GM18520 (cell line): ENCODE measurements around the gene ZBTB7C.

Source experiments
- ATAC-seq: cut with Tn5 transposase; IDR thresholded peaks from one replicate; pipeline ENCODE4 v1.9.1; 2021; ENCODE audit not compliant: unreplicated experiment

The ZBTB7C gene

DNA sequence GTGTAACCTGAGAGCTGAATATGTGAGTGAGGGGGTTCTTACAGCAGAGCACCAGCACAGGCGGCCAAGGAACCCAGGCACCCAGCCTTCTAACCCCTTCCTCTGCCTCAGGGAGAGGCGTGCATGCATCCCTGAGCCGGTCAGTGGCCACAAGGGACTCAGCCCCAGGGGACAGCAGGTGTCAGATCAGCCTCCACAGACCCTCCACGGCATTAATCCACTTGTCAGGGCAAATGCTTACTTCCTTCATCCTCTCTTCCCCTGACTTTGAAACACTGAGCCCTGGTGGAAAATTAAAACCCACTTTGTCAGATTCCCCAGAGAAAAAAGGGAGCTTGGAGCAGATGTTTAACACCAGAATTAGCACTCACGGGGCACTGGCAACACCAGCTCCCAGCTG, 418.2 kb downstream of the ZBTB7C start:
- no peak for ATAC-seq

DNA sequence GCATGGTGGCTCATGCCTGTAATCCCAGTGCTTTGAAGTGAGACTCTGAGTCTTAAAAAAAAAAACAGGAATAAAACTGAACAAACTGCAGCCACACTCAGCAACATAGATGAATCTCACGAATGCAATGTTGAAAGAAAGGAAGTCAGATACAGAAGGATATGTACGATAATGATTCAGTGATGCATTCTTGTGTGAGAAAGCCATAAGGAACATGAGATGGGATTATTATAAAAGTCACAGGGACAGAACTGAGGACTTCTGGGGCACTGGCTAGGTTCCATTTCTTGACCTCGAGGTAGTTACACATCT, 421.8 kb downstream of the ZBTB7C start:
- ATAC-seq = no peak

DNA sequence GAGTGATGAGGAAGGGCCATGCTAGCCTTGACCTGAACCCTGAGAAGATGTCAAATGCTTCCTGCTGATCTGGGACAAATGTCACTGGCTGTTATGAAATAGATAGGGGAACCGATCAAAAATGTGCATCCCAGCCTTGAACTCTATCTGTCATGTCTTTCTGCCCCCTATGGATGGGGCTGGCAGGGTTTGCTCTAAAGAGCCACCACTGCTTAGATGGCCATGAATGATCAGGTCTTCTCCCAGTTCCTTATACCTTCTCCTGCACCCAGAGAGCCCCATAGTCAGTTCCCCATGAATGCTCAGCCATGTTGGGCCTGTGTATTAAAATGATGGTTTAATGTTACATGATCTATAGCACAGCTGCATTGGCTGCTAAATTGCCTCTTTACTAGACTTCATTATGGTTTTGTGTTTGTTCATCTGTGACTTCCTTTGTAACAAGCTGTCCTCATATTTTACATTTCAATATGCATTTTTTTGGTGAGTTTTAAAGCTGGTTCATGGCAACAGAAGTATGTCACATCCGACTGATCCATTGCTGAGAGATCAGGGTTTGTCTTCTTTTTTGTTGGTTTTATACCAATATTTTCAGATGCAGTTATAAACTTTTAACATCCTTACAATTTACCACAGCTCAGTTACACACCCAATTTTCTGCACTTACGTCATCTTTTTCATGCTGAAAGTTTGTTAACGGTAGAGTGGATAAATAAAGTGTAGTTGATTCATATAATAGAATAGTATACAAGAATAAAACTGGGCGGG, 422.4 kb downstream of the ZBTB7C start:
- no peak for ATAC-seq

DNA sequence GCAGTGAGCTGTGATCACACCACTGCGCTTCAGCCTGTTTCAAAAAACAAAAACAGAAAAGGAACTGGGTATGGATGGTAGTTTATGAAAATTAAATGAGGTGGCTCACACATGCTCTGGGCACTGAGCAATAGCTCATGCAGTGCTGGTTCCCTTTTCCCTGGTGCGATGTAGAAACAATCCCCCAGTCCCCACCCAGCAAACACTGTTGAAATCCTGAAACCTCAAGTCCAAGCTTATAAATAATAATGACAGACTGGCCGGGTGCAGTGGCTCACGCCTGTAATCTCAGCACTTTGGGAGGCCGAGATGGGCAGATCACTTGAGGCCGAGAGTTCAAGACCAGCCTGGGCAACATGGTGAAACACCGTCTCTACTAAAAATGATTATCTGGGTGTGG, 423.3 kb downstream of the ZBTB7C start:
- no peak for ATAC-seq

DNA sequence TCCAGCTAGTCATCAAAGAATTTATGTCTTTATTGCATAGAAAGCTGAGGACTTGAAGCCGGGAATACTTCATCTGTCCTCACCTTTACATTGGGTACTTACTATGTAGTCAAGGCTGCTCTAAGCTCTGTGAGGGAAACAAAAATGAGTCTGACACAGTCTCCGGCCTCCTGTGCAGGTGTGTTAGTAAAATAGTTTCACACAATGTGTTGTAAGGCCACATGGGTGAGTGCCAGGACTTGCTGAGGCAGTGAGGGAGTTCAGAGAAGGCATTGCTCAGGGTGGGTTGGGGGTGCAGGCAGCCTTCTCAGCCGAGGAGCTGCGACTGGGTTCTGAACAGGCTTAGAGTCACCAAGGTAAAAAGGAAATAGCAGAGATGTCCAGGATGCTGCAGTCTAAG, 424.2 kb downstream of the ZBTB7C start:
- no peak for ATAC-seq

DNA sequence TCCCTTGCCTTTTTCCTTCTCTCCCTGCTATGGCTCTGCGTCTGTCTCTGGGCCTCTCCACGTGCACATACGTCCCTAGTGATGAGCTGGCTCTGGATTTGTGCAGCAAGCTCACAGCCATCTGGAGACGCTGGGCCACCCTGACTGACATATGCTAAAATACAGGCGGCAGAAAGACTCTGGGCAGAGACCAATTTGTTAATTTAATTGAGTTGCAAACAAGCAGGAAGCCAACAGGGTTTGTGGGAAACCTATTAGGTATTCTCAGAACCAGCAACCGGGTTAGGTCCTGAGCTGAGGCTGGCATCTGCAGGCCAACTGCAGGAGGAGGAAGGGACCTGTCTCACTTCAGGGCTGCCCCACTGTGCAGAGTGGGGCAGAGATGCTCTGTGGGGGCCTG, 425.2 kb downstream of the ZBTB7C start:
- no peak for ATAC-seq

DNA sequence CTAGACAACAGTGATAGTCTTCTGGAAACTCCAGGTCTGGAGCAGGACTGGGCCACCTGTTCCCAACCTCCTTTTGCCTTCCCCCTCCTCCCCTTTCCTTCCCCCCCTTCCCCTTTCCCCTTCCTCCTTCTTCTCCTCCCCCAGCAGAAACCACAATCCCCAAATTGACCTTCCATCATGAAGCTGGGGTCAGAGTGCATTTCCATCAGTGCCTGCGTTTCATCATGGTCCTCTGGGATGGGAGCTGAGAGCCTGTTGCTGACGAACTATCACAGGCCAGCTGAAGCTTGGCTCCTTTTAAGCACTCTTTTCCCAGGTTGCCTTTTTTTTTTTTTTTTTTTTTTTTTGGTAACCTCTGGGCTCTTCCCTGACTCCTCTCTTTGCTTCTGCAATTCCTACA, 426.1 kb downstream of the ZBTB7C start:
- ATAC-seq = no peak

DNA sequence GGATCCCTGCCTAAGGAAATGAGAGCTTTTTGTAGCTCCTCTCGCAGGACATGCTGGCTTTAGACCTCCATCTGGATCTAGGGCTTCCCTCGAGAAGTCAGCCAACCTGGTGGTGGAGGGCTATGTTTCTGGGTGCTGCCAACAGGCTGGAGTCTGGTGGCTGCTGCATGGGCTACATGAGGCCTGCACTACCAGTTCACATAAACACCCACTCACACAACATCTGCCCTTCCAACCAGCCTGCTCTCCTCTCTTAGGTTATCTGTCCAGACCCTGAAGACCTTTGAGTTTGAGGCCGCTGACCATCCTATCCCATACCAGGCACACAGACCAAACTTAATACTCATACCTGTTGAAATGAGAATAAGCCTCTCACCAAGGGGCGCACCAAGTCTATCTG, 427.4 kb downstream of the ZBTB7C start:
- no peak for ATAC-seq

DNA sequence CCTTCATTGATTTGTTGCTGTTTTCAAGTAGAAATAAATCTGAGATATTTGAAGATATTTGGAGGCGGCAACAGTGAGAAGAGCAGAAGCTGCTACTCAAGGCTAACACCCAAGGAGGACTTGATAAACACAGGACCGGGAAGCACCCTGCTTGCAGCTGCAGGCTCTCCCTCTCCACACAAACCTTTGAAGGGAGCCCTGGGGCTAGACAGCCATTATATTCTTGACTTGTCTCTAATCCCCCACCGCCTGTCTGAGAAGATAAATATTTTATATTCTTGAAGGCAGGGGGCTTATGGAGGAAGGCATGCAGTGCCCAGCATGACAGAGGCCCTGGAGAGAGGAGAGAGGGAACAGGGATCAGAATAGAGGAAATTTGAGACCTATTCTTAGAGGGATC, 427.9 kb downstream of the ZBTB7C start:
- no peak for ATAC-seq

DNA sequence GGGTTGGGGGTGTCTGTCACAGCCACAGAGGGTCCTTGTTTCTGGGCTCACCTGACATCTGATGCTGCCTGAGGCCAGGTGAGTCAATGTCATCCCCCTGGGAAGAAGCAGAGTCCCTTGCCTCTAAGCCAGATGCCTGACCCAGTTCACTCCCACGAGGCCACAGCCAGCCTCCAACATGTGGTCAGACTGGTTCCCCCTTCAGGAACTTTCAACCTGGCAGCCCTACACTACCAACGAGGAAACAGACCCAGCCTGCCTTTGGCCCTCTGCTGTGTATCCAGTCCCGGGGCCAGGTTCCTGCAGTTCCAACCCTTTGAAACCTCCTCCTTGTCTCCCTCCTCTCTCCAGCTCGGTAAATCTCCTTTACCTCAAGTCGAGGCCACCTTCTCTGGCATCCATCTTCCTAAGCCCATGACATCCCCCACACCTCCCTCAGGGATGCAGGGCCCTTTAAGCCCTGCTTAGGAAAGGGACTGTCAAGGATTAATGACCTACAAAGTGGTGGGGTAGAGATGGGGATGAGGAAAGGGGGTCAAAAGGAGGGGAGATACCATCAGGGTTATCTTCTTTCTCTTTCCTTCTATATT, 429.5 kb downstream of the ZBTB7C start:
- no peak for ATAC-seq

DNA sequence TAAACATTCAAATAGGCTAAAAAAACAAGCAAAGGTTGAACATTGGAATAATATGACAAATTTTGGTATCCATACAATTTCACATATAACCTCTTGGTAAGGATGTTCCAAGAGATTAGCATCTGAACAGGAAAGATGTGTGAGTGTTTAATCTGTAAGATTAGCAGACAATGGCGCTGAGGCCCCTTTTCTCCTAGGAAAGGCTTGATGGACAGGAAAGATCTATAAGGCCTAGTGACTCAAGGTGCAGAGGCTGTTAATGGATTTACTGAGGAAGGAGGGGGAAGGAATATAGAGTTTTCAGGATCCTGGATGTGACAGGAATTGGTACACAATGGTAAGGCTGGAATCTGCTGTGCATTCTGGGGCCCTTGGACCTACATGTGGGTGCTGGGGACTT, 430.6 kb downstream of the ZBTB7C start:
- ATAC-seq = no peak

DNA sequence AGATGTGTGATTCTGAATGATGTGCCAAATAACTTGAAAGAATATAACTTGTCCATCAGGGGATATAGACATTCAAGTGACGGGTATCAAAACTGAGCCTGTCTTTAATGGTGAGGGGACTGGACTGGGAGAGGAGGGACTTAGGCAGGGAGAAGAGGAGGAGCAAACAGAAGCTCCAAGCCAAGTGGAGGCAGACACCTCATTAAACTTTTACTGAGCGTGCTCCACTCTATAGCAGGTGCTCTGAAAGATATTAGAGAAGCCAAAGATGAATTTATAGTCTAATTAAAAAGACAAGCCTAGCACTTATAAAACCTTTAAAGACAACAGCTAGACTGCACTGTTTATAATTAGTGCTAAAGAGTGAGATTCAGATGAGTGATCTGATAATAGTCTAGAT, 431.0 kb downstream of the ZBTB7C start:
- no peak for ATAC-seq
